Uterus (tissue), 2 donors: ENCODE data around the gene NAV2.

ENCODE experiments used
- CTCF ChIP-seq, 4 experiments: fragments of 200-600 bp in 2 of 4; fragments of 450-650 bp in 2 of 4; sonication (generic) in 2 of 4; IDR thresholded peaks; one replicate each; pipeline ENCODE4 v1.5.1; 2016 to 2019; ENCODE audit warnings: antibody characterized with exemption in 4 of 4, mild to moderate bottlenecking in 2 of 4, moderate library complexity in 1 of 4
- POLR2A ChIP-seq, 2 donors: fragments of 450-650 bp; IDR thresholded peaks; one replicate each; pipeline ENCODE4 v1.6.1; 2016; ENCODE audit warnings: antibody characterized with exemption in 2 of 2, mild to moderate bottlenecking in 1 of 2, moderate library complexity in 1 of 2

GRCh38 chr11:19891022-19891421 lies 178.4 kb downstream of the NAV2 start:
- no peak for TF ChIP-seq CTCF (IDR thresholded peaks at IDR 0.05)
- no peak for TF ChIP-seq POLR2A (IDR thresholded peaks at IDR 0.05)
